IPS-NIHi7 (cell line): ENCODE measurements around the gene RUNX2.

Experiments used
- DNase-seq: peaks from one replicate; pipeline ENCODE4 v3.0.0; 2012; ENCODE audit warnings: mixed read lengths; ENCODE audit errors: extremely low spot score

Gene RUNX2

GRCh38 chr6:45704056-45704800 is 376.1 kb downstream of the RUNX2 start:
- no peak for DNase-seq

DNA sequence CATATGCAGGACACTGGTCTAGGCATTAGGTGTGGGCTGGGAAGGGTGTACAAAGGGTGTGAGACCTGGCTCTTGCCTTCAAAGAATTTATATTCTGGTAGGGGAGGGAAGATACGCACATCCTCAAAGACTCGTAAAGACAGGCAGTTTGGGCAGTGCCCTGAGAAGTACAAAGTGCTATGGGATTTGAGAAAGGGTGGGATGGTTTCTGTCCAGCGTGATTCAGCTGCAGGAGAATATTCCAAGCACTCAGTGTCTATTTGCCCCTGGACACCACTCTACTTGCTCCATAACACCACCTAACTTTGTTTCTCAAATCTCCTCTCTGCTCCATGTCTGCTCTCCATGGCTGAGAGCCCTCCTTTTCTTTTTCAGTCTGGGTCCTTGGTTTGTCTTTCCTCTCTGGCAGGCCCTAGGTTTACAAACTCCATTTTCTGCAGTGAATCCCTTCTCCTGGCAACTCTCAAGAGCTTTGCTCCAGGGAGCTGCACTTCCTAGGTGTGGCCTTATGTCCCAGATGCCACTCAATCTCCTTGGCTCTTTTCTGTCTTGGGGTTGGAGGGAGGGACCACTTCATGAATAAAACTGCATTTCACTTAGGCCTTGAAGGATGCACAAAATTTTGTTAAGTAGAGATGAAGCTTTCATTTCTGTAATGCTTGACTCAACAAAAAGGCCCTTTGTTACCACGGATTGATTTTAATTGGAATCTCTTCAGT is 377.2 kb downstream of the RUNX2 start:
- no peak for DNase-seq

DNA sequence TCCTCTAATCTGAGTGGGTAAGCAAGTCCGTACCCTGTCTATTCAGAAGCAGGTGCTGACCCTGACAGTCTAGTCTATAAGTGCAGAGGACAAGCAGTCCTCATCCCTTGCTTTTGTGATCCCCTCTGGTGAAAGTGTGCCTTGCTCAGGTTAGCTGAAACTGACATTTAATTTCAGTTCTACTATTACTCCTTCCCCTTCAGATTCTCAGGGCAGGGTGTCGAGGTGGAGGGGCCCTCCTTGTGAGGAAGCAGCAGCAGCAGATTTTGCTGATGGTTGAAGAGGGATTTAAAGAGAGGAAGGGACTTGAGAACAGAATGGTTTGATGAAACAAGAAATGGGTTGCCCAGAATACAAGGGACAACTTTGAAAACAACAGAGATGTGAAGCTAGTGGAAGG is 378.2 kb downstream of the RUNX2 start:
- DNase-seq = no peak

DNA sequence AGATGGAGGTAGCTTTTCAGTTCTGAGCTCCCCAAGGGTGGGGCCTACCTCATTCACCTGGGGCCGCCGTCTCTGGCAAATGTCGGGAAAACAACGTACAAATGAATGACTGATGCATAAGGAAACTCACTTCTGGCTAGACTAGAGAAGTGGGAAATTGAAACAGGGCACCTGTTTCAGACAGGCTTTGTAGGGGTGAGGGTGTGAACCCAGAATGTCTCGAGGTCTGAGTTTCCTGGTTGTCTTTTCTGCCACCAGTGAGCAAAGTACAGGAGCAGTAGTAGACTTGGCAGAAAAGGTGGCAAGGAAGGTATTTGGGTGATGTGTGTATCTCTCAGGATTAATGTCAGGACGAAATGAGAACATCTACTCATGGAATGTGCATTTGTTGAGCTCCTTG is 379.0 kb downstream of the RUNX2 start:
- no peak for DNase-seq

DNA sequence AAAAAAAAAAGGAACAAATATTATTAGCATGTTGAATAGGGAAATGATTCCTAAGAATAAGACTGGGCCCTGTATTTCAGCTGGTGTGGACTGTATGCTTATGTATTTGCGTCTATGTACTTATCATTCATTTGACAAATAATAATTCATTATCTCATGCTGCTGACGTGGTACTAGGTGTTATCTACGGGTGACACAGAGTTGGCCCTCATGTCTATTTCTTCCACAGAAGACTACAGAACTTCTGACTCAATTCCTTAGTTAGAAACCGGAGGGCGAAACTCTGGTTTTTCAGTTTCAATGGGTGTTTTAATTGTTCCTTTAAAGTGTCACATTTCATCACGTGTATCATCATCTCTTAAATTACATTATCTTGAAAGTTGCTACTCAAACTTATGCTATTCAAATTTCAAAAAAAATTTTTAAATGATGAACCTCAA is 381.7 kb downstream of the RUNX2 start:
- DNase-seq = no peak

DNA sequence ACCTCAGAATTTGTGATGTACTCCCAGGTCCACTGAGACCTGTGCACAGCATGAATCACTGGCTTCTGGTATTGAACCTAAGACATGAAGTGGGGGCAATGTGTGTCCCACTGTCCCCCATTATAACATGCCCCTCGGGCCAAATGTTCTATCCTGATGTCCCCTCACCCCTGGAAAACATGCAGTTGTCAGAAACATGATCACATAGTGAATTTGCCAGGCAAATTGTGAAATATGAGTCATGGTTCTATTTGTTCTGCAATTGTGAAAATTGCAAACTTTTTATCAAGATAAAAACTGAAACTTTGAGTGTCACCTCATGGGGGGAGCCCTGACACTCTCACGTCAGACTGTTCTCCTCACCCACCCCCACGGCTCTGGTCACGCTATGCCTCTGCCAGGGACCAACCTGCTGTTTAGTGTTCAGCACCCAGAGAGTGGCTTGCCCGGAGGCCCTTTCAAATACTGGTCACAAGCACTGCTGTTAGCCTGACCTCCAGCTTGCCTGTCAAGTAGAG is 382.2 kb downstream of the RUNX2 start:
- no peak for DNase-seq

GRCh38 chr6:45712076-45712475 is 383.9 kb downstream of the RUNX2 start:
- DNase-seq = no peak

DNA sequence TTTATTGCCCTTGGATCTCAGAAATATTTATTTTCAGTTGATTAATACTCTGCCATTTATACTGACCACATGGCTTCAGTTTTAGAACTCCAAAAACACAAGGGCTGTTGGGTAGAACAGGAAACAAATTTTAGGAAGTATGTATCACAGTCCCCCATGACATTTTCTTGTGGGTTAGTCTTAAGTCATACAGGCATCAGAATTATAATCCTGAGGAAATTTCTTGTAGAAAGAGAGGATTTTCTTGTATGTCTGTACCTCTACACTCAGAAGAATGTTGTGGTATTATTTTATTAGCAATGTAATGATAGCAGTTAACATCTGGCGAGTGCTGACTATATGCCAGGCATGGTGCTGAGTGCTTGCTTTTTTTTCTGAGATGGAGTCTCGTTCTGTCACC is 384.7 kb downstream of the RUNX2 start:
- DNase-seq = no peak
